Activated naive CD4-positive, alpha-beta T cell (primary cell): ENCODE data around the gene MTARC1.

Experiments used
- DNase-seq, 4 experiments: peaks; one replicate each; lab custom pipeline; 2025; lab: John Stamatoyannopoulos, UW

The MTARC1 gene

GRCh38 chr1:220833436-220833835, 46.7 kb downstream of the MTARC1 start:
- no peak for DNase-seq

GRCh38 chr1:220834155-220834870, 47.6 kb downstream of the MTARC1 start:
- no peak for DNase-seq
